Hepatocyte (in vitro differentiated cells): Measurements from ENCODE around the gene ABCC10.

Experiments used
- EZH2phosphoT487 ChIP-seq: fragments of 200-600 bp; sonication (generic); IDR thresholded peaks from one replicate; pipeline ENCODE4 v1.6.1; 2018; ENCODE audit warnings: antibody characterized with exemption, mild to moderate bottlenecking, low read depth, moderate library complexity; ENCODE audit not compliant: unreplicated experiment, severe bottlenecking
- TF ChIP-seq, protein P1 (sequence below): fragments of 200-600 bp; sonication (generic); IDR thresholded peaks from 2 replicates; pipeline ENCODE4 v1.5.1; 2016; ENCODE audit warnings: antibody characterized with exemption, mild to moderate bottlenecking; ENCODE audit not compliant: poor library complexity

DNA sequence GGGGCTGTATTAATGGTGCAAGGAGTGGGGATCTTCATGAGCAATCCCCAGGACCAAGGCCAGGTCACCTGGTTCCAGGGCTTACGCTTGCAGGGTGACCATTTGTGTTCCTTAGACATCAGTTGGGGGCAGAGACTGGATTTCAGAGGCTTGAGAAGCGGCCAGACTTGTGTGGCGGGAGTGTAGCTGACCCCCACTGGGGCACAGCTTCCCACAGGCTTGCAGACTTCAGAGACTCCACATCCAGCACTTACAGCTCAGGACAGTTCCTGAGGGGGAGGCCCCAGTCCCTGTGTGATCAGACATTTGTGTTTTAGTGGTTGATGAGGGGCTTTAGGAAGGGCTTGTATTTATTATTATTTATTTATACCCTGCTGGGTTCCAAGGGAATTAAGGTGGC, 65.3 kb downstream of the ABCC10 start:
- TF ChIP-seq, protein P1, sequence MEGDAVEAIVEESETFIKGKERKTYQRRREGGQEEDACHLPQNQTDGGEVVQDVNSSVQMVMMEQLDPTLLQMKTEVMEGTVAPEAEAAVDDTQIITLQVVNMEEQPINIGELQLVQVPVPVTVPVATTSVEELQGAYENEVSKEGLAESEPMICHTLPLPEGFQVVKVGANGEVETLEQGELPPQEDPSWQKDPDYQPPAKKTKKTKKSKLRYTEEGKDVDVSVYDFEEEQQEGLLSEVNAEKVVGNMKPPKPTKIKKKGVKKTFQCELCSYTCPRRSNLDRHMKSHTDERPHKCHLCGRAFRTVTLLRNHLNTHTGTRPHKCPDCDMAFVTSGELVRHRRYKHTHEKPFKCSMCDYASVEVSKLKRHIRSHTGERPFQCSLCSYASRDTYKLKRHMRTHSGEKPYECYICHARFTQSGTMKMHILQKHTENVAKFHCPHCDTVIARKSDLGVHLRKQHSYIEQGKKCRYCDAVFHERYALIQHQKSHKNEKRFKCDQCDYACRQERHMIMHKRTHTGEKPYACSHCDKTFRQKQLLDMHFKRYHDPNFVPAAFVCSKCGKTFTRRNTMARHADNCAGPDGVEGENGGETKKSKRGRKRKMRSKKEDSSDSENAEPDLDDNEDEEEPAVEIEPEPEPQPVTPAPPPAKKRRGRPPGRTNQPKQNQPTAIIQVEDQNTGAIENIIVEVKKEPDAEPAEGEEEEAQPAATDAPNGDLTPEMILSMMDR = no peak
- no peak for TF ChIP-seq EZH2phosphoT487
